Lung (tissue), 12 donors: ENCODE data around the gene RTN4RL2. TPM values are rescaled to one million over a fixed set of nuclear protein-coding genes. Genes with fewer than 3 reads are reported as not detected.

Experiments used
- ATAC-seq: fragments of 200-7000 bp; cut with Tn5 transposase; one replicate; pipeline ENCODE4 v1.9.1; 2020; ENCODE audit warnings: moderate number of reproducible peaks; ENCODE audit not compliant: insufficient read depth, low FRiP score
- DNase-seq, 3 donors: peaks; one replicate each; pipeline ENCODE4 v3.0.0-alpha.2; 2013 to 2017
- H3K27ac ChIP-seq, 2 donors: one replicate each; pipeline ENCODE4 v1.5.1; 2013; ENCODE audit warnings: mild to moderate bottlenecking in 2 of 2, moderate library complexity in 2 of 2, control low read depth in 1 of 2, inconsistent platforms in 1 of 2, low read depth in 1 of 2, low read length in 1 of 2
- H3K27me3 ChIP-seq, 3 donors: one replicate each; pipeline ENCODE4 v1.5.1; 2013; ENCODE audit warnings: low read length in 2 of 3; ENCODE audit not compliant: control insufficient read depth in 3 of 3, insufficient read depth in 3 of 3
- H3K36me3 ChIP-seq, 4 donors: one replicate each; pipeline ENCODE4 v1.5.1; 2013; ENCODE audit warnings: low read length in 4 of 4, mild to moderate bottlenecking in 1 of 4, moderate library complexity in 1 of 4; ENCODE audit not compliant: control insufficient read depth in 4 of 4, insufficient read depth in 4 of 4
- H3K4me1 ChIP-seq, 5 donors: one replicate each; pipeline ENCODE4 v1.5.1; 2013; ENCODE audit warnings: low read length in 5 of 5, mild to moderate bottlenecking in 2 of 5, moderate library complexity in 1 of 5; ENCODE audit not compliant: control insufficient read depth in 5 of 5, insufficient read depth in 5 of 5
- H3K4me3 ChIP-seq: one replicate; pipeline ENCODE4 v1.5.1; 2013; ENCODE audit warnings: mild to moderate bottlenecking, control low read depth, moderate library complexity
- H3K9ac ChIP-seq, 2 donors: one replicate each; pipeline ENCODE4 v1.5.1; 2013; ENCODE audit warnings: low read length in 2 of 2, control low read depth in 1 of 2; ENCODE audit not compliant: insufficient read depth in 1 of 2
- H3K9me3 ChIP-seq, 4 donors: one replicate each; pipeline ENCODE4 v1.5.1; 2013; ENCODE audit warnings: low read length in 3 of 4, mild to moderate bottlenecking in 1 of 4, moderate library complexity in 1 of 4; ENCODE audit not compliant: control insufficient read depth in 4 of 4, insufficient read depth in 3 of 4
- WGBS, 2 donors: extraction: QIAGEN DNeasy Blood & Tissue Kit; methylation state at CpG; one replicate each; pipeline ENCODE4 v1.1.7; 2013; 5-methylcytosine and 5-hydroxymethylcytosine counted together
- polyA plus RNA-seq, 2 donors: library from polyadenylated mRNA; stranded (reverse); fragments of 200-250 nt; gene quantifications; one replicate each; pipeline ENCODE4 v1.2.1, GENCODE V29; 2013
- total RNA-seq, 2 donors: library from RNA; depleted of rRNA in 1 of 2; stranded (reverse); fragments of >200 nt in 1 of 2; gene quantifications; one replicate each; pipeline ENCODE4 v1.2.1, GENCODE V29; 2014 to 2021
- TF ChIP-seq, protein P1 (sequence below): IDR thresholded peaks from 2 replicates; pipeline ENCODE4 v1.5.1; 2012; ENCODE audit warnings: mild to moderate bottlenecking; ENCODE audit errors: control extremely low read depth, extremely low read depth
- donor health status: control.
- donor health status: control.
- donor health status: Bipolar disorder and iron deficiency.
- donor health status: healthy.
- donor health status: DM: yes; HTN: yes; CAD: no.

The RTN4RL2 gene
- total and polyA plus RNA-seq, 4 donors = 0.31 to 4.8 (median 1.6) TPM

DNA sequence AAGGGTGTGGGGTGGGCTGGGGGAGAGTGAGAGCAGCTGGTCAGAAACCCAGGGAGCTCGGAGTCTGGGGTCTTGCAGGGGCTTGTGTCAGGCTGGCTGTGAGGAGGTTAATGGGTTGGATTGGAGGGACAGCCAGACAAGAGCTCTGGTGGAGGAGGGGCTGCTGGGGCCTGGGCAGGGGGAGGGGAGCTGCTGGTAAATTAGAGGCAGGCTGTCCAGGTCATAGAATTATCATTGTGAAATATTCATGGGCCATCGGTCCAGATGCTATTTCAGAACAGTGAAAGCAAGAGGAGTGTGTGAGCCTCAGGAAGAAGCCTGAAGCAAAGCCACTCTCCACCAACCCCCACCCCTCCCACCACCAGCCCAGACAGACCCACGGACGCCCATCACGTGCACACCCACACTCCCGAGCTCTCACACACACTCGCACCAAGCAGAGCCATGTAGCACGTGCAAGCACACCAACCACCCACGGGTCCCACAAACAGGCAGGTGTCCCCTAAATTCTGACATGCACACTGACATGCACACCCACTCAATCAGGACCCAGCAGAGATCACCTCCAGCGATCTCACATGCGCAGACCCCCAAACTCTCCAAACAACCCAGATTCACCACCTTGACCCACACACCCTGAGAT, 18.8 kb downstream of the RTN4RL2 start:
- WGBS, 2 donors = 53 to 69% methylated on average over 11 of the region's 11 CpGs
- ATAC-seq (no peak), DNase-seq (no peak)
- Histone ChIP-seq H3K9ac (no peak overlapping the region), H3K27ac (no peak overlapping the region), H3K4me3 (no peak overlapping the region), H3K27me3 (peaks cover 0 to 68% (median 37%) of the 10 kb centered on the region in 3 donors), H3K36me3 (peaks cover 0 to under 1% (median 0%) of the 10 kb centered on the region in 4 donors), H3K9me3 (no peaks in the 10 kb centered on the region), H3K4me1 (peaks cover 4 to 37% (median 21%) of the 10 kb centered on the region in 5 donors)
- TF ChIP-seq, protein P1, sequence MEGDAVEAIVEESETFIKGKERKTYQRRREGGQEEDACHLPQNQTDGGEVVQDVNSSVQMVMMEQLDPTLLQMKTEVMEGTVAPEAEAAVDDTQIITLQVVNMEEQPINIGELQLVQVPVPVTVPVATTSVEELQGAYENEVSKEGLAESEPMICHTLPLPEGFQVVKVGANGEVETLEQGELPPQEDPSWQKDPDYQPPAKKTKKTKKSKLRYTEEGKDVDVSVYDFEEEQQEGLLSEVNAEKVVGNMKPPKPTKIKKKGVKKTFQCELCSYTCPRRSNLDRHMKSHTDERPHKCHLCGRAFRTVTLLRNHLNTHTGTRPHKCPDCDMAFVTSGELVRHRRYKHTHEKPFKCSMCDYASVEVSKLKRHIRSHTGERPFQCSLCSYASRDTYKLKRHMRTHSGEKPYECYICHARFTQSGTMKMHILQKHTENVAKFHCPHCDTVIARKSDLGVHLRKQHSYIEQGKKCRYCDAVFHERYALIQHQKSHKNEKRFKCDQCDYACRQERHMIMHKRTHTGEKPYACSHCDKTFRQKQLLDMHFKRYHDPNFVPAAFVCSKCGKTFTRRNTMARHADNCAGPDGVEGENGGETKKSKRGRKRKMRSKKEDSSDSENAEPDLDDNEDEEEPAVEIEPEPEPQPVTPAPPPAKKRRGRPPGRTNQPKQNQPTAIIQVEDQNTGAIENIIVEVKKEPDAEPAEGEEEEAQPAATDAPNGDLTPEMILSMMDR = no peak

DNA sequence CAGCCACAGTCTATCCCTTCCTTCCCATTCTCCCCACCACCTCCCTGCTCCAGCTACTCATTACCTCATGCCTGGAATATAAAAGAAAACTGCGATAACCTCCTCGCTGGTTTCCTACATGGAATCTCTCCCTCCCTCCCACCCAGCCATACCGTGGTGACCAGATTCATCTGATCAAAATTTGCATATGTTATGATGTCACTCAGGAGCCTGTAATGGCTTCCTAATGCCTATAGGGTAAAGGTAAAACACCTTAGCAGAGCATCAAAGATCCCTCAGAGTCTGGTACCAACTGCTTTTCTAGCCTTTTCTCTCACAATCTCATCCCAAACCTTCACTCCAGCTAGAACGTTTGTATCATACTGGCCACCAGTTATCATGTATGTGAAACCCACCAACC, 19.6 kb downstream of the RTN4RL2 start:
- Histone ChIP-seq H3K9ac (no peak overlapping the region), H3K36me3 (peaks cover 0 to 4% (median 1%) of the 10 kb centered on the region in 4 donors), H3K4me1 (peaks cover 4 to 29% (median 21%) of the 10 kb centered on the region in 5 donors), H3K27me3 (peaks cover 0 to 68% (median 37%) of the 10 kb centered on the region in 3 donors), H3K27ac (no peak overlapping the region), H3K9me3 (peaks cover 0 to 2% (median 0%) of the 10 kb centered on the region in 4 donors), H3K4me3 (no peak overlapping the region)
- DNase-seq (no peak), ATAC-seq (no peak)
- TF ChIP-seq, protein P1 = no peak
- WGBS, 2 donors = 44 to 45% methylated on average over 4 of the region's 4 CpGs

DNA sequence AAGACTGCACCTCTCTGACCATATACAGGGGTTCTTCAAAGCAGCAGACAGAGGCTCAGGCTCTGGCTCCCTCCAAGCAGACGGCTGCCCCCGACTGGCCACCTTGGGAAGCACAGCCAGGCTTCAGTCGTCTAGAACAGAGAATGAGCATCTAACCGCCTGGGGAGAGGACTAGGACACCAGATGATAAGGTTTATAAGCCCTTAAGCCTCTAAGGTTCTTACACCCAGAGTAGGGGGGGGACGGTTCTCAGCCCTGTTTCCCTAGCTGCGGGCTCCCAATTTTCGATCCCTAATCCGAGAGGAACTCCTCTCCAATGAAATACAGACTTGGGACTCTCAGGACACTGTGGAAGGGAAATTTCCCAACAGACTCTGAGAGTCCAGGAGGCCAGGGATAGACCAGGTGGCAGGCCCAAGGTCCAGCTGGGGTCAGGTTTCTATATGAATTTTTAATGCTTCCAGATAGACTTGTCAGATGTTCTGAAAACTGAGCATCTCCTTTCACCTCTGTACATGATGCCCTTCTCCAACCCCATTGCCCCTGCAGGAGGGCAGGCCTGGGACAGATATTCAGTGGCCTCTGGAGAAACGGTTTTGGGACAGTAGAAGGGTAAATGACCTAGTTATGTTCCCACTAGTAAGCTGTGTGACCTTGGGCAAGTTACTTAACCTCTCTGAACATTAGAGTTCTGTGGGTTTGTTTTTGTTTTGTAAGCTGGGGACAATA, 20.2 kb downstream of the RTN4RL2 start:
- TF ChIP-seq, protein P1 = peak; percentile 40
- 37 to 47% methylated on average over 9 of the region's 9 CpGs for WGBS, 2 donors
- Histone ChIP-seq H3K27me3 (peaks cover 0 to 61% (median 31%) of the 10 kb centered on the region in 3 donors), H3K4me1 (peaks cover 4 to 26% (median 21%) of the 10 kb centered on the region in 5 donors), H3K9ac (no peak overlapping the region), H3K9me3 (peaks cover 0 to 5% (median 0%) of the 10 kb centered on the region in 4 donors), H3K27ac (no peak overlapping the region), H3K36me3 (peaks cover 0 to 6% (median 2%) of the 10 kb centered on the region in 4 donors), H3K4me3 (no peak overlapping the region)
- ATAC-seq (no peak), DNase-seq (peak in 2 of 3 donors; percentile 57 to 70)
